ENCODE data around the gene ALKBH5.

DNA sequence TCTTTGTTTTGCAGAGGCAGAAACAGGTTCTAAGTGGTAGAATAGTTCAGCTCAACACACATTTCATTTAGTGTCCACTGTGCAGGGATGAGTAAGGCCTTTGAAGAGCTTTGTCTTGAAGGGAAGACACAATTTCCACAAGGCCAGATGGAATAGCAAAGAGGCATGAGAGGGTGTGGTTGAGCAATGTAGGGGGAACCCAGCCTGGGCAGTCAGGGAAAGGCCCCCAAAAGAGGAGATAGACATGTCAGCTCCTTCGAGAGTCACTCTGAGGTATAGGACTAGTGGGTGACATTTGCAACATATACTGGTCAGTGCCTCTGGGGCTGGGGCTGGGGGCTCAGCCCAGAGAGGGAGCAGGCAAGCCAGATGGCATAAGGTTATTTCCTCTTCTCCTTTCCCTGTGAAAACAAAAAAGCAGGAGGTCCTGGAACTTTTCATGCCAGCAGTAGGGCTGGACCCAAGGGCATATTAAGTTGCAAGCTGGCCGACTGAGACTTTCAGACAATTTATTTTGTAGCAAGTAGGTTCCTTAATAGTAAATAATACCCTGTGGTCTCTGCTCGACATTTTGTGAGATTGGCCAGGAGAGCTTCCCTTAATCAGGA lies 7.1 kb downstream of the ALKBH5 start:
- TF ChIP-seq, protein P1, sequence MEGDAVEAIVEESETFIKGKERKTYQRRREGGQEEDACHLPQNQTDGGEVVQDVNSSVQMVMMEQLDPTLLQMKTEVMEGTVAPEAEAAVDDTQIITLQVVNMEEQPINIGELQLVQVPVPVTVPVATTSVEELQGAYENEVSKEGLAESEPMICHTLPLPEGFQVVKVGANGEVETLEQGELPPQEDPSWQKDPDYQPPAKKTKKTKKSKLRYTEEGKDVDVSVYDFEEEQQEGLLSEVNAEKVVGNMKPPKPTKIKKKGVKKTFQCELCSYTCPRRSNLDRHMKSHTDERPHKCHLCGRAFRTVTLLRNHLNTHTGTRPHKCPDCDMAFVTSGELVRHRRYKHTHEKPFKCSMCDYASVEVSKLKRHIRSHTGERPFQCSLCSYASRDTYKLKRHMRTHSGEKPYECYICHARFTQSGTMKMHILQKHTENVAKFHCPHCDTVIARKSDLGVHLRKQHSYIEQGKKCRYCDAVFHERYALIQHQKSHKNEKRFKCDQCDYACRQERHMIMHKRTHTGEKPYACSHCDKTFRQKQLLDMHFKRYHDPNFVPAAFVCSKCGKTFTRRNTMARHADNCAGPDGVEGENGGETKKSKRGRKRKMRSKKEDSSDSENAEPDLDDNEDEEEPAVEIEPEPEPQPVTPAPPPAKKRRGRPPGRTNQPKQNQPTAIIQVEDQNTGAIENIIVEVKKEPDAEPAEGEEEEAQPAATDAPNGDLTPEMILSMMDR (IDR thresholded peaks at IDR 0.05; ENCODE audit: insufficient read depth, low read depth, low read length) = no peak
- TF ChIP-seq EZH2 (IDR thresholded peaks at IDR 0.05; ENCODE audit: insufficient read depth, low read length) = no peak
